T-helper 2 cell treated with Interferon-gamma antibody and Interleukin-4, amounts not matched to agents 5 μg/mL and 100 μg/mL, for 36 hours (primary cell): ENCODE results near the gene FNDC7.
"Not testable (repeated sequence)": the region's sequence is repeated elsewhere in the genome, so short reads cannot be mapped to it uniquely, and the experiment has no call there.

ENCODE experiments used
- DNase-seq: peaks from one replicate; pipeline ENCODE4 v3.0.0; 2021; ENCODE audit warnings: low spot score
- H3K27ac Mint-ChIP-seq: one replicate; pipeline ENCODE4 v1.8.0; 2021; ENCODE audit warnings: mild to moderate bottlenecking, mixed read lengths
- H3K27me3 Mint-ChIP-seq: one replicate; pipeline ENCODE4 v1.8.0; 2021; ENCODE audit warnings: low read depth, mixed read lengths
- H3K36me3 Mint-ChIP-seq: one replicate; pipeline ENCODE4 v1.8.0; 2021; ENCODE audit warnings: low read depth, mixed read lengths
- H3K4me1 Mint-ChIP-seq: one replicate; pipeline ENCODE4 v1.8.0; 2021; ENCODE audit warnings: low read depth, mixed read lengths
- H3K4me3 Mint-ChIP-seq: one replicate; pipeline ENCODE4 v1.8.0; 2022; ENCODE audit warnings: mild to moderate bottlenecking, moderate library complexity, mixed read lengths
- H3K9me3 Mint-ChIP-seq: one replicate; pipeline ENCODE4 v1.8.0; 2021; ENCODE audit warnings: mixed read lengths

FNDC7 gene

GRCh38 chr1:108780937-108781574, 68.3 kb downstream of the FNDC7 start:
- H3K27ac Mint-ChIP-seq = no peak overlapping the region
- DNase-seq = no peak
- H3K9me3 Mint-ChIP-seq = peaks cover 29% of the 10 kb centered on the region
- no peak overlapping the region for H3K4me3 Mint-ChIP-seq
- H3K36me3 Mint-ChIP-seq = peaks cover 61% of the 10 kb centered on the region
- no peaks in the 10 kb centered on the region for H3K27me3 Mint-ChIP-seq
- no peaks in the 10 kb centered on the region for H3K4me1 Mint-ChIP-seq

- H3K9me3 Mint-ChIP-seq = peaks cover 34% of the 10 kb centered on the region
- H3K27me3 Mint-ChIP-seq, DNase-seq, H3K4me3 Mint-ChIP-seq, H3K4me1 Mint-ChIP-seq, H3K27ac Mint-ChIP-seq: not testable (repeated sequence)
- peaks cover 65% of the 10 kb centered on the region for H3K36me3 Mint-ChIP-seq
Measured at GRCh38 chr1:108781575-108781944, 68.9 kb downstream of the FNDC7 start.

GRCh38 chr1:108785264-108785663, 72.6 kb downstream of the FNDC7 start:
- Mint-ChIP-seq H3K27me3 (no peaks in the 10 kb centered on the region), H3K27ac (no peak overlapping the region), H3K36me3 (peaks cover 77% of the 10 kb centered on the region), H3K4me3 (no peak overlapping the region), H3K9me3 (peaks cover 38% of the 10 kb centered on the region), H3K4me1 (no peaks in the 10 kb centered on the region)
- DNase-seq = no peak

- Mint-ChIP-seq H3K27ac (no peak overlapping the region), H3K4me1 (no peaks in the 10 kb centered on the region), H3K27me3 (no peaks in the 10 kb centered on the region), H3K9me3 (peaks cover 38% of the 10 kb centered on the region), H3K36me3 (peaks cover 80% of the 10 kb centered on the region), H3K4me3 (no peak overlapping the region)
- DNase-seq = no peak
Measured at GRCh38 chr1:108785880-108786279, 73.2 kb downstream of the FNDC7 start.

GRCh38 chr1:108791790-108792189, 79.1 kb downstream of the FNDC7 start:
- peaks cover 21% of the 10 kb centered on the region for H3K9me3 Mint-ChIP-seq
- H3K27me3 Mint-ChIP-seq = no peaks in the 10 kb centered on the region
- H3K36me3 Mint-ChIP-seq = peaks cover 73% of the 10 kb centered on the region
- no peak overlapping the region for H3K27ac Mint-ChIP-seq
- DNase-seq = no peak
- H3K4me3 Mint-ChIP-seq = no peak overlapping the region
- H3K4me1 Mint-ChIP-seq = no peaks in the 10 kb centered on the region
